ENCODE measurements around the gene C17orf100.
"Not testable (repeated sequence)": the region's sequence is repeated elsewhere in the genome, so short reads cannot be mapped to it uniquely, and the experiment has no call there.

C17orf100 gene

DNA sequence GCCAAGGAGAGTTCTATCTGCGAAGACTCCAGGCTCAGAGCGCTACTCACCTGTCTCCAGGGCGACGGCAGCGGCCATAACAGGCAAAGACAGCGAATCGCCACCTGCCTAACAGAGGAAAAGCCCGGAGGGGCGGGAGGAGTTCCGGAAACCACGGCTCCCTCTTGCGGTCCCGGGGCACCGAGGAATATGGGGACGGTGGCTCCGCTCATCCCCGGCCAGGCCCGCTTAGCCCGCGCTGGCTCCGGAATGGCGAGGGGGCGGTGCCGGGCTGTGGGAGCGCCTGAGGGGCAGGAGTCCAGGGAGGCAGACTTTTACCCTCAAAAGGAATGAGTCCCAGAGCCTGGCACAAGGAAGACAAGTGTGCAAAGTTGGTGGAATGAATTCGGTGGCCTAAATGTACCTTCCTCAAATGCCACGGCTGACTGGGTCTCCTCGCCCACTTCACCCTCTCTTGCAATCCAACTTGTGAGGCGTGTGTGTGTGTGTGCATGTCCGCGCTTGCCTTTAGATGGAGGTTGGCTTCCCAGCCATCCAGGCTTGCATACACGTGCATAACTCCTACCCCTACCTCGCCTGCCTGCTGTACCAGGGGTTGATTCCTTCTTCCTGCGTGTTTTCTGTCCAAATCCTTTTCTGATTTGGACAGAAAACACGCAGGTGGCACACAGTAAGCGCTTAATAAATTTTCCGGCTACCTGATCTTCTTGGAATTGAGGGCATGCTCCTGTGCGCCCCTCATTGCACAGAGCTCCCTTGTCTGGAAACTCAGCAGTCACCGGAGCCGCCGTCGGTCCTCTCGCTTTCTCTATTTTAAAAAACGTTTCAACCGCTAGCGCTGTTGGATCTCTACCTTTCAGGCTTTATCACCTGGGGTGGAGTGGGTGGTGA lies 3.5 kb downstream of the C17orf100 start:
- no peak overlapping the region for H3K4me3 ChIP-seq (ENCODE audit: low read depth, low read length)
- DNase-seq (ENCODE audit: low read depth): no peak
- TF ChIP-seq, protein P1, sequence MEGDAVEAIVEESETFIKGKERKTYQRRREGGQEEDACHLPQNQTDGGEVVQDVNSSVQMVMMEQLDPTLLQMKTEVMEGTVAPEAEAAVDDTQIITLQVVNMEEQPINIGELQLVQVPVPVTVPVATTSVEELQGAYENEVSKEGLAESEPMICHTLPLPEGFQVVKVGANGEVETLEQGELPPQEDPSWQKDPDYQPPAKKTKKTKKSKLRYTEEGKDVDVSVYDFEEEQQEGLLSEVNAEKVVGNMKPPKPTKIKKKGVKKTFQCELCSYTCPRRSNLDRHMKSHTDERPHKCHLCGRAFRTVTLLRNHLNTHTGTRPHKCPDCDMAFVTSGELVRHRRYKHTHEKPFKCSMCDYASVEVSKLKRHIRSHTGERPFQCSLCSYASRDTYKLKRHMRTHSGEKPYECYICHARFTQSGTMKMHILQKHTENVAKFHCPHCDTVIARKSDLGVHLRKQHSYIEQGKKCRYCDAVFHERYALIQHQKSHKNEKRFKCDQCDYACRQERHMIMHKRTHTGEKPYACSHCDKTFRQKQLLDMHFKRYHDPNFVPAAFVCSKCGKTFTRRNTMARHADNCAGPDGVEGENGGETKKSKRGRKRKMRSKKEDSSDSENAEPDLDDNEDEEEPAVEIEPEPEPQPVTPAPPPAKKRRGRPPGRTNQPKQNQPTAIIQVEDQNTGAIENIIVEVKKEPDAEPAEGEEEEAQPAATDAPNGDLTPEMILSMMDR (conservative IDR thresholded peaks at IDR 0.05; ENCODE audit: low read depth, low read length): no peak

DNA sequence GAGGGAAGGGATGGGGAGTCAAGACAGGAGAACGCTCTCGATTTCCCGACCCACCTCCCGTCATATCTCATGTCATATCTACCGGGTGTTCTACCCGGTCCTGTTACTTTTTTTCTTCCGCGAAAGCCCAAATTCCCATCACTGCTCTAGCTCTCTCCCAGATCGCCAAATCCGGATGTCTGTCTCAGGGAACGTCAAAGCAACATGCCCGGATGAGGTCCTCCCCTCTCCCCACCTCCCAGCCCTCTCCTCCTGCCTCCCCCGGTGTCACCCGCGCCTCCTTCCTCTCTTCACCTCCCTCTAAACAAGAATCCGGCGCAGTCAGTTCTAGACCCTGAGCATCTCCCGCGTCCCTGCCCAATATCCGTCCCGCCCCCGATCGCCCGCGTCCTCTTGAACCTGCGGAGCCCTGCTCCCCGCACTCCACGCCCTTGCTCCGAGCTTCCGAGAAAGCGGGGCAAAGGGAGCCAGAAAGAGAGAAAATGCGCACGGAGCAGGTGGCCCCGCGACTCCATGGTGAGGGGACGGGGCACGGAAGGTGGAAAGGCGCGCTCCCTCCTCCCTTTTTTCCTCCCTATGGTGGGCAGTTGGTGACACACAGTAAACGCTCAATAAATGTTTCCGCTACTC lies 4.3 kb downstream of the C17orf100 start:
- not testable (repeated sequence) for DNase-seq (ENCODE audit: low read depth); H3K4me3 ChIP-seq (ENCODE audit: low read depth, low read length)

DNA sequence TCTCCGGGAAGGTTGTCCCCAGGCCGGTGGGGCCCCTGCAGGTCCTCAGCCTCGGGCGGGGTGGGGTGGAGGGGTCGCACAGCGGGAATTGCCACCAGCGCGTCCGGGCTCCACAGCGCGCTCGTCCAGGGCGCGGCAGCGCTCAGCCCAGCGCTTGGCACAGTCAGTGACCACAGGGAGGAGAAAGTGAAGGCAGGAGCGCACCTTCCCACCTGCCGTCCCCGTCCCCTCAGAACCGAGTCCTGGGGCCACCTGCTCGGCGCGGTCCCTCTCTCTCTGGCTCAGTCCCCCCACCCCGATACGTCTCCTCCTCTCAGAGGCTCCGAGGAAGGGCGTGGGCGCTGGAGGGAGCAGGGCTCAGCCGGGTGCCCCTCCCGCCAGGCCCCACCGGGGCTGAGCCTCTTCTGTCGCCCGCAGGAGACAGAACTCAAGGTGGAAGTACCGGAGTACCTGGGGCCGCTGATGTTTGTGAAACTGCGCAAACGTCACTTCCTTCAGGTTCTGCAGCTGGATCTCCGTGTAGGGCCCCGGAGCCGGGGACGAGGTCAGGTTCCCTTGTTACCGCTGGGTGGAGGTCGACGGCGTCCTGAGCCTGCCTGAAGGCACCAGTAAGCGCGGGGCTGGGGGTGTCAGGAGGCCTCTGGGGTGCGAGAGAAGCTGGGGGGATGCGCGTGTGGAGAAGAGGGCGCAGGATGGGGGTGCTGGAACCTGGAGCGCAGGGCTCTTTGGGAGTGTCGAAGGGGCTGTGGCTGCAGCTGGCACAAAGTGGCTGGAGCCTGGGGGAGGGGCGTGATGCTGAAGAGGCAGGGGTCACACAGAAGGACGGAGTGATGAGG lies 5.5 kb downstream of the C17orf100 start:
- H3K4me3 ChIP-seq (ENCODE audit: low read depth, low read length); DNase-seq (ENCODE audit: low read depth): not testable (repeated sequence)

DNA sequence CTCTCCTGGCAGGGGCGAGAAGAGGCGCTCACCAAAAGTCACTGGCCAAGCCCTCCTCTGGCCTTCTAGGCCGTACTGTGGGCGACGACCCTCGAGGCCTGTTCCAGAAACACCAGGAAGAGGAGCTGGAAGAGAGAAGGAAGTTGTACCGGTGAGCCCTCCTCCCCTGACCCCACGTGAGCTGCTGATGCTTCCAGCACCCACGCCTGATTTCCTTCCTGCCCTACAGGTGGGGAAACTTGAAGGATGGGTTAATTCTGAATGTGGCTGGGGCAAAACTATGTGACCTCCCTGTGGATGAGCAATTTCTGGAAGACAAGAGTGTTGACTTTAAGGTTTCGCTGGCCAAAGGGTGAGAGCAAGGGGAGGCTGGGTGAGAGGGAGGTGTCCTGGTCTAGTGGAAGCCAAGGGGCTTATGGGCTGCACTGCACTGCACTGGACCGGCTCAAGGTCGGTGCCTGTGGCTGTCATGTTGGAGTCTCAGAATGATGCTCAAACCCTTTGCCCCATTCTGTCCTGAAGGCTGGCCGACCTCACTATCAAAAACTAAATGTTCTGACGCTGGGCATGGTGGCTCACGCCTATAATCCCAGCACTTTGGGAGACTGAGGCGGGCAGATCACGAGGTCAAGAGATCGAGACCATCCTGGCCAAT lies 6.2 kb downstream of the C17orf100 start:
- TF ChIP-seq, protein P1 (conservative IDR thresholded peaks at IDR 0.05; ENCODE audit: low read depth, low read length): no peak
- H3K4me3 ChIP-seq (ENCODE audit: low read depth, low read length): no peak overlapping the region
- no peak for DNase-seq (ENCODE audit: low read depth)

DNA sequence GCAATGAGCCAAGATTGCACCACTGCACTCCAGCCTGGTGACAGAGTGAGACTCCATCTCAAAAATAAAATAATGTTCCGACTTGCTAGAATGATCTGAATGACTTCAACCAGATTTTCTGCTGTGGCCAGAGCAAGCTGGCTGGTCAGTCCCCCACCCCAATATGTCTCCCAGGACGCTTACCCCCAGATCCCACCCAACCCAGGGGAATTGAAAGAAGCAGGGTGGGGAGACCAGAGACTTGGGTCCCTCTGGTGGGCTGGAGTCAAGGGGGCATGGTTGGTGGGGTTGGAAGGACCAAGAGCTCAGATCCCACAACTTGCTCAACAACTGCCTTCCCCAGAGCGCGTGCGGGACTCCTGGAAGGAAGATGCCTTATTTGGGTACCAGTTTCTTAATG lies 6.8 kb downstream of the C17orf100 start:
- DNase-seq (ENCODE audit: low read depth); H3K4me3 ChIP-seq (ENCODE audit: low read depth, low read length): not testable (repeated sequence)

DNA sequence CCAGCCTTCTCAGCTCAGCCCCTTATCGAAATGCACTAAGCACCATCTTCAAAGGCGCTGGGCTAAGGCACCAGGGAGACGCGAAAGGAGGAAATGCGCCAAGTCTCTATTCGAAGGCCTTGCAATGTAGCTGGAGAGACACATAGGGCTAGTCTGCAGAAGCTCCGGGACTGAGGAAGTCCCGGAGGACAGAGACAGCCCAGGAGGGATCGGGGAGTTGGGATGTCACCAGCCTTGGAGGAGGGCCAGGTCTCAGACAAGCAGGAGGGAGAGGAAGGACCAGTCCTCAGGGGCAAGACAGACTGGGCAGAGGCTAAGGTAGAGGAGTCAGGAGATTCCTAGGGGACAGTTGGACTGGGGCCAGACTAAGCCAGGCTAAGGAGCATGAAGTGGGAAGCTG lies 8.5 kb downstream of the C17orf100 start:
- TF ChIP-seq, protein P1 (conservative IDR thresholded peaks at IDR 0.05; ENCODE audit: low read depth, low read length): no peak
- DNase-seq (ENCODE audit: low read depth): no peak
- no peak overlapping the region for H3K4me3 ChIP-seq (ENCODE audit: low read depth, low read length)

DNA sequence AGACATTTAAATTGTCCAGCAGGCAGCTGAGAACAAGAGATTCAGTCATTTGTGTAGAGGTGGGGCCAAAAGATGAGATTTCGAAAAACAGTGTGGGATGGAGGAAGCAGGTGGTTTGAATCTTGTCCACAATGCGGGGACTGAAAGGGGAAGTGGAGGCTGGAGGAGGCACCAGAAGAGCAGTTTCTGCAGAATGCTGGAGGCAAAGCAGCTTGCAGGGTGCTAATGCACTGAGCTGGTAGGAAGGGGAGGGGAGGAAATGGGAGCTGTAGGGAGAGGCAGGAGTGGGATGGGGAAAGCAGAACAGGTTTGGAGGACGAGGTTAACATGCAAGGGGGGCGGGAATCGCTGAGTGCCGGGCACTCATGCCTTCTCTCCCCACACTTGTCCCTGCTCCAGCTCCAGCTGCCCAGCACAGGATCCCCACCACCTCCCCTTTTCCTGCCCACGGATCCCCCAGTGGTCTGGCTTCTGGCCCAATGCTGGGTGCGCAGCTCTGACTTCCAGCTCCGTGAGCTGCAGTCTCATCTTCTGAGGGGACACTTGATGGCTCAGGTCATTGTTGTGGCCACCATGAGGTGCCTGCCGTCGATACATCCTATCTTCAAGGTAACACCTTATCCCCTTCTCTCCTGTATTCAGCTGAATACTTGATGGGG lies 9.4 kb downstream of the C17orf100 start:
- TF ChIP-seq, protein P1 (conservative IDR thresholded peaks at IDR 0.05; ENCODE audit: low read depth, low read length): no peak
- H3K4me3 ChIP-seq (ENCODE audit: low read depth, low read length): no peak overlapping the region
- no peak for DNase-seq (ENCODE audit: low read depth)

DNA sequence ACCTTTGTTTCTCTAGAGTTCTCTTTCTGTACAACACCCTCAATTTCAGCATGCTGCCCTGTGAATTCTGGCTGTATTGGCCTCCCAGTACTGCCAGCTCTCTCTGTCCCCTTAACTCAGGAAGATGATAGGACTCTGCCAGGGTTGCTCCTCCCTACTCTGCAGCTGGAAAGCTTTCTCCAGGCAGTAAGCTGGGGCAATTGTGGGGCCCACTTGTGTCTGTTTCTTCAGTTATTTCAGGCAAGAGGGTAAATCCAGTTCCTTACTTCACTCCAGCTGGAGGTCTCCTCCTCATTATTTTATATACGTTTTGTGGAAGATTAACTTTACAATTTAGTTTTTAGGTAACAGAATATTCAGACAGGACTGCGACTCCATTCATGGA lies 9.9 kb downstream of the C17orf100 start:
- no peak overlapping the region for H3K4me3 ChIP-seq (ENCODE audit: low read depth, low read length)
- DNase-seq (ENCODE audit: low read depth): no peak
- TF ChIP-seq, protein P1 (conservative IDR thresholded peaks at IDR 0.05; ENCODE audit: low read depth, low read length): no peak

DNA sequence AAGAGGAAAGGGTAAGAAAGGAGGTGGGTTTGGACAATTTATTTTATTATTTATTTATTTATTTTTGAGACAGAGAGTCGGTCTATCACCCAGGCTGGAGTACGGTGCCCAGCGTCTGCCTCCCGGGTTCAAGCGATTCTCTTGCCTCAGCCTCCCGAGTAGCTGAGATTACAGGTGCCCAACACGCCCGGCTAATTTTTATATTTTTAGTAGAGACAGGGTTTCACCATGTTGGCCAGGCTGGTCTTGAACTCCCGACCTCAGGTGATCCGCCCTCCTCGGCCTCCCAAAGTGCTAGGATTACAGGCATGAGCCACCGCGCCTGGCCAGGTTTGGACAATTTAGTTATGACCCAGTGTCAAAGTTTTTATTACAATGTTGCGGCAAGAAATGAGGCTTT lies 11.6 kb downstream of the C17orf100 start:
- H3K4me3 ChIP-seq (ENCODE audit: low read depth, low read length); DNase-seq (ENCODE audit: low read depth): not testable (repeated sequence)
